ENCODE measurements around the gene ARL4A. TPM values are rescaled to one million over a fixed set of nuclear protein-coding genes. Genes with fewer than 3 reads are reported as not detected.
"Not testable (repeated sequence)": the region's sequence is repeated elsewhere in the genome, so short reads cannot be mapped to it uniquely, and the experiment has no call there.

The ARL4A gene
- total RNA-seq, 2 experiments from 2014 or later: 12.2 to 13.8 TPM

- Mint-ChIP-seq H3K4me3 (no peak overlapping the region), H3K36me3 (no peaks in the 10 kb centered on the region), H3K27ac (no peak overlapping the region)
Measured at GRCh38 chr7:12650080-12650479, 37.4 kb upstream of the ARL4A start.

DNA sequence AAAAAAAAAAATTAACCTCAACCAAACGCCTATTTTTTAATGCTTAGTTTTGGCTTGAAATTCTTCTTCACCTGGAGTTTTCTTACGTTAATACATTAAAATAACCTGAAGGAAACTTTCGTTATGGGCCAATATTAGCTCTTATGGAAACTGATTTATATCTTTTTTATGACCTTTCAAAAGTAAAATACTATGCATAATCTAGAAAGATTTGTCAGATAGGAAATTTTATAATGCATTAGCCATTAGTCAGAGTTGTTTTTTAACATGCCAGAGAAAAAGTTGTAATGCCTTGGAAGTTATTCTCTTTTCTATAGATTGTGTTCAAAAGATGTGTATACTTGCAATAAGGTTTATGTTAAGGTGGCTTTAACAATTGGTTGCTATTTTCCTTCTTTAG is 34.3 kb upstream of the ARL4A start:
- Mint-ChIP-seq H3K4me1 (no peaks in the 10 kb centered on the region), H3K36me3 (no peaks in the 10 kb centered on the region), H3K27me3 (no peaks in the 10 kb centered on the region), H3K9me3 (no peaks in the 10 kb centered on the region), H3K27ac (no peak overlapping the region), H3K4me3 (no peak overlapping the region)
- no peak for DNase-seq

More at GRCh38 chr7:12650080-12650479, 37.4 kb upstream of the ARL4A start:
- H3K4me1 Mint-ChIP-seq: no peaks in the 10 kb centered on the region
- no peak for DNase-seq
- no peaks in the 10 kb centered on the region for H3K9me3 Mint-ChIP-seq
- H3K27me3 Mint-ChIP-seq: no peaks in the 10 kb centered on the region

DNA sequence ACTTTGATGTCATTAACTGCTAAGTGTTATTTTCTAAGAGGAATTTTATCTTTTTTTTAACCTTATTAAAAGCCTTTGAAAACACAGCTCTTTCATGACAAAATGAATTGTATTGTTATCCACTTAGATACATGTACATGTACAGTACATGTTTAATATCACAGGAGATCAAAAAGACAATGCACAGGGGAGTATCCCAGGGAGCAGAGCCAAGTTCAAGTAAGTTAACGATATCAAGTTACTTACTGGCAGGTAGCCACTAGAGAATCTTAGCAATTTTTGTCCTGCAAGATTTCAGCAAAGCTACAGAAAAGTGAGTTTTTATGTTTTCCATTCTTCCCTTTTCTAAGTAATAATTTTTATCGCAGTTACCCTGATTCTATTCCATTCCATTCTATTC is 33.9 kb upstream of the ARL4A start:
- Mint-ChIP-seq H3K4me1 (no peaks in the 10 kb centered on the region), H3K9me3 (no peaks in the 10 kb centered on the region), H3K4me3 (no peak overlapping the region), H3K27ac (no peak overlapping the region), H3K36me3 (no peaks in the 10 kb centered on the region), H3K27me3 (no peaks in the 10 kb centered on the region)
- DNase-seq: no peak

DNA sequence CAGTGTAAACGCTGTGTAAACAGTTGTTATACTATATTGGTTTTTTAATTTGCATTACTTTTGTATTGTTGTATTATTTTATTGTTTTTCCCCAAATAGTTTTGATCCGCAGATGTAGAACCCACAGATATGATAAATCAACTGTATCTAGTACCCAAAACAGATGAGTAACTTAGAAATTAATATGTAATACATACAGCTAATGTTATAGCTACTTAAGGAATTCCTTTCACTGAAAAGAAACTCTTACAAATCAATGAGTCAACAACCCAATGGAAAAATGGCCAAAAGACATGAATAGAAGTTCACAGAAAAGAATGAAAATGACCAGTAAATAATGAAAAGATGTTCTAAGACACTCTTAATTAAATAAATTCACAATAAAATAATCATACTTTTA is 32.3 kb upstream of the ARL4A start:
- Mint-ChIP-seq H3K4me3 (no peak overlapping the region), H3K36me3 (no peaks in the 10 kb centered on the region), H3K27me3 (no peaks in the 10 kb centered on the region), H3K27ac (no peak overlapping the region), H3K9me3 (no peaks in the 10 kb centered on the region), H3K4me1 (no peaks in the 10 kb centered on the region)
- DNase-seq: no peak

DNA sequence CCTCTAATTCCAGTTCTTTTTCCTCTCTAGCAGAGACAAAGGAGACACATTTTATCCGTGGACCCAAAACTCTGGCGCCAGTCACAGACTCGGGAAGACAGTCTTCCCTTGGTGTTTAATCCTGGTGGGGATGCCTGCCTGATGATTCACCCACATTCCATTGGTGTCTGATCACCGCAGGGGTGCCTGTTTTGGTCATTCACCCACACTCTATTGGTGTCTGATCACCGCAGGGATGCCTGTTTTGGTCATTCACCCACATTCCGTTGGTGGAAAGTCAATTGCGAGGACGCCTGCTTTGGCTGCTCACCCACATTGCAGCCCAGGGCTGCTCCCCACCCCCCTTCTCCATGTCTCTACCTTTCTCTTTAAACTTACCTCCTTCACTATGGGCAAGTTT is 27.0 kb upstream of the ARL4A start:
- H3K4me3 Mint-ChIP-seq, H3K4me1 Mint-ChIP-seq, H3K9me3 Mint-ChIP-seq, H3K27ac Mint-ChIP-seq, H3K36me3 Mint-ChIP-seq, DNase-seq, H3K27me3 Mint-ChIP-seq: not testable (repeated sequence)

- H3K36me3 Mint-ChIP-seq: not testable (repeated sequence)
Measured at GRCh38 chr7:12660986-12661385, 26.4 kb upstream of the ARL4A start.

GRCh38 chr7:12661581-12661980 is 25.9 kb upstream of the ARL4A start:
- Mint-ChIP-seq H3K36me3 (no peaks in the 10 kb centered on the region), H3K27ac (no peak overlapping the region), H3K4me3 (no peak overlapping the region), H3K4me1 (no peaks in the 10 kb centered on the region), H3K27me3 (no peaks in the 10 kb centered on the region), H3K9me3 (no peaks in the 10 kb centered on the region)
- no peak for DNase-seq

More at GRCh38 chr7:12660986-12661385, 26.4 kb upstream of the ARL4A start:
- H3K9me3 Mint-ChIP-seq, H3K27me3 Mint-ChIP-seq, H3K27ac Mint-ChIP-seq, H3K4me1 Mint-ChIP-seq, DNase-seq, H3K4me3 Mint-ChIP-seq: not testable (repeated sequence)

GRCh38 chr7:12670000-12670729 is 17.3 kb upstream of the ARL4A start:
- no peaks in the 10 kb centered on the region for H3K36me3 Mint-ChIP-seq
- no peak overlapping the region for H3K4me3 Mint-ChIP-seq
- peaks cover 4% of the 10 kb centered on the region for H3K4me1 Mint-ChIP-seq
- no peaks in the 10 kb centered on the region for H3K27me3 Mint-ChIP-seq
- H3K27ac Mint-ChIP-seq: no peak overlapping the region
- no peak for DNase-seq
- no peaks in the 10 kb centered on the region for H3K9me3 Mint-ChIP-seq

- no peak overlapping the region for H3K27ac Mint-ChIP-seq
- H3K36me3 Mint-ChIP-seq: no peaks in the 10 kb centered on the region
- H3K4me3 Mint-ChIP-seq: no peak overlapping the region
- no peaks in the 10 kb centered on the region for H3K27me3 Mint-ChIP-seq
- no peak for DNase-seq
- no peaks in the 10 kb centered on the region for H3K9me3 Mint-ChIP-seq
- H3K4me1 Mint-ChIP-seq: peaks cover 4% of the 10 kb centered on the region
Measured at GRCh38 chr7:12670743-12671520, 16.5 kb upstream of the ARL4A start.

GRCh38 chr7:12673436-12673835 is 14.0 kb upstream of the ARL4A start:
- not testable (repeated sequence) for H3K9me3 Mint-ChIP-seq, H3K36me3 Mint-ChIP-seq, H3K4me1 Mint-ChIP-seq, DNase-seq, H3K27me3 Mint-ChIP-seq, H3K4me3 Mint-ChIP-seq, H3K27ac Mint-ChIP-seq

GRCh38 chr7:12674053-12674452 is 13.4 kb upstream of the ARL4A start:
- H3K9me3 Mint-ChIP-seq: no peaks in the 10 kb centered on the region
- peaks cover 4% of the 10 kb centered on the region for H3K4me1 Mint-ChIP-seq
- no peaks in the 10 kb centered on the region for H3K36me3 Mint-ChIP-seq
- H3K27me3 Mint-ChIP-seq: no peaks in the 10 kb centered on the region
- H3K4me3 Mint-ChIP-seq: no peak overlapping the region
- no peak overlapping the region for H3K27ac Mint-ChIP-seq
- DNase-seq: no peak

DNA sequence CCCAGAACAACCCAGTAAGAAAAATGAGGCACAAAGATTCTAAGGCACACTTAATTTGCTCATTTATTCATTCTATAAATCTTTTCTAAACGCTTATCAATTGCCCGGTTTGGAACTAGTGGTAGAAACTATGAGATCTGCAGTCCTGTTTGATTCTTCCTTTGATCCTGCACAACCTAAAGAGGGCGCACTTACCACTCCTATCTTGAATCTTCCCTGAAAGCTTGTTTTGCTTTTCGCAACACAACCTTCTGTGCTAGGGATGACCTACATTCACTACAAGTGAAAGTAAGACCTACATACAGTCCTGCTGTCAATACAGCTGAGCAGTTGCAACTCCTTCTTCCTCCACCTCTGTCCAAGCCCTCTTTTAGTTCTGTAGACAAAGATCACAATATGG is 12.6 kb upstream of the ARL4A start:
- Mint-ChIP-seq H3K27me3 (no peaks in the 10 kb centered on the region), H3K4me3 (no peak overlapping the region), H3K9me3 (no peaks in the 10 kb centered on the region), H3K27ac (no peak overlapping the region), H3K4me1 (peaks cover 4% of the 10 kb centered on the region), H3K36me3 (no peaks in the 10 kb centered on the region)
- no peak for DNase-seq

GRCh38 chr7:12683678-12684585 is 3.5 kb upstream of the ARL4A start:
- Mint-ChIP-seq H3K4me3 (no peak overlapping the region), H3K27me3 (no peaks in the 10 kb centered on the region), H3K27ac (no peak overlapping the region), H3K9me3 (no peaks in the 10 kb centered on the region), H3K4me1 (peaks cover 18% of the 10 kb centered on the region), H3K36me3 (peaks cover 5% of the 10 kb centered on the region)
- no peak for DNase-seq

- Mint-ChIP-seq H3K9me3 (no peaks in the 10 kb centered on the region), H3K4me3 (no peak overlapping the region), H3K36me3 (peaks cover 7% of the 10 kb centered on the region), H3K27me3 (no peaks in the 10 kb centered on the region), H3K27ac (no peak overlapping the region), H3K4me1 (peaks cover 23% of the 10 kb centered on the region)
- DNase-seq: no peak
Measured at GRCh38 chr7:12684733-12685132, 2.7 kb upstream of the ARL4A start.

DNA sequence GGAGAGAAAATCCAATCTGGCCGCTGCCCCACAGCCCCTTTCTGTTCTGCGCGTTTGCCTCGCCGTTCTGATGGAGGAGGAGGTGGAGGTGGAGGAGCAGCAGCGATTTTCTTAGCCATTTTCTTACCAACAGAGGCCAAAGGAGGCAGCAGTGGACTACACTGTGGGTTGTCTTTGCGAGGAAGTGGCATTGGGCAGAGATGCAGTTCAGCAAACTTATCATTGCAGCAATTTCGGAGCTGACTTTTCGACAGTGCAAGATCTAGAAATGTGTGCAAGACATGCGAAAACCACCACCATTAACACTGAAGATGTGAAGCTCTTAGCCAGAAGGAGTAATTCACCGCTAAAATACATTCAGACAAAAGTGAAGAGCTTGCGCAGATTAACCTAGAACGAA is 1.9 kb upstream of the ARL4A start:
- DNase-seq: peak; percentile 19
- H3K36me3 Mint-ChIP-seq: peaks cover 7% of the 10 kb centered on the region
- H3K4me3 Mint-ChIP-seq: peak overlapping the region; percentile 46
- H3K9me3 Mint-ChIP-seq: no peaks in the 10 kb centered on the region
- H3K27ac Mint-ChIP-seq: peak overlapping the region; percentile 61
- H3K27me3 Mint-ChIP-seq: no peaks in the 10 kb centered on the region
- H3K4me1 Mint-ChIP-seq: peaks cover 24% of the 10 kb centered on the region
